ENCODE data around the gene SLC7A4. TPM values are rescaled to one million over a fixed set of nuclear protein-coding genes. Genes with fewer than 3 reads are reported as not detected.

The SLC7A4 gene
- total and polyA plus RNA-seq, 10 of the 15 experiments (the other 5 are each of a cell fraction or from before 2014, with no cell fraction given) = 0.06 to 0.25 (median 0.14) TPM; not detected in 6

GRCh38 chr22:21047035-21047661, 14.8 kb upstream of the SLC7A4 start:
- FAIRE-seq (no peak), ATAC-seq (no peak), DNase-seq (ENCODE audit: low read depth, low spot score) (no peak)
- peaks cover 10% of the 10 kb centered on the region for H3K4me1 ChIP-seq (ENCODE audit: control insufficient read depth, insufficient read depth, low read length)
- H3K9me3 ChIP-seq (replicated peaks; ENCODE audit: control insufficient read depth, insufficient read depth, low read length) = no peaks in the 10 kb centered on the region
- ChIA-PET SMC1A (ENCODE audit: uncharacterized antibody, unreplicated experiment) (no interaction called here), POLR2A (interaction anchor here (0.7 kb wide), 1 partner anchor 16 kb away, joined by 3 read pairs; no protein-coding TSS in a partner anchor), CTCF (interaction anchor here (0.6 kb wide), 1 partner anchor 1865 kb away, joined by 3 read pairs; no protein-coding TSS in a partner anchor), RAD21 (ENCODE audit: unreplicated experiment) (no interaction called here)
- no peak for TF ChIP-seq RAD21 (IDR thresholded peaks at IDR 0.05; ENCODE audit: insufficient read depth, low read depth, low read length)
- TF ChIP-seq MTA2 (IDR thresholded peaks at IDR 0.05; ENCODE audit: low read depth) = no peak
- TF ChIP-seq TCF12 (IDR thresholded peaks at IDR 0.05; ENCODE audit: low read depth, low read length) = no peak
- no peak for TF ChIP-seq ATF7 (IDR thresholded peaks at IDR 0.05; ENCODE audit: low read depth)
- TF ChIP-seq SIX5 (IDR thresholded peaks at IDR 0.05; ENCODE audit: low read depth, low read length, severe bottlenecking) = no peak
- TF ChIP-seq ZBED1 (IDR thresholded peaks at IDR 0.05; ENCODE audit: borderline replicate concordance) = no peak
- no peak for TF ChIP-seq USF1 (IDR thresholded peaks at IDR 0.05; ENCODE audit: borderline replicate concordance, extremely low read length, insufficient read depth, low read depth, low read length)
- TF ChIP-seq TCF3 (IDR thresholded peaks at IDR 0.05; ENCODE audit: borderline replicate concordance, insufficient read depth, low read depth, low read length) = no peak
- no peak for TF ChIP-seq IKZF2 (IDR thresholded peaks at IDR 0.05)
- TF ChIP-seq ETV6 (conservative IDR thresholded peaks at IDR 0.05 in 1 of 2, IDR thresholded peaks at IDR 0.05 in 1 of 2; ENCODE audit: borderline replicate concordance in 1 of 2, low read depth in 1 of 2) = no peak
- no peak for TF ChIP-seq BRCA1 (IDR thresholded peaks at IDR 0.05; ENCODE audit: low read depth, low read length)
- no peak for TF ChIP-seq NFIC (IDR thresholded peaks at IDR 0.05; ENCODE audit: low read depth, low read length)
- no peak overlapping the region for H3K4me3 ChIP-seq
- no peak overlapping the region for H3K27ac ChIP-seq (ENCODE audit: control insufficient read depth, insufficient read depth)
- H4K20me1 ChIP-seq (ENCODE audit: control insufficient read depth, insufficient read depth) = no peaks in the 10 kb centered on the region
- WGBS (ENCODE audit: insufficient coverage, insufficient replicate concordance, low lambda C conversion rate, missing lambda C conversion rate) = 49% methylated on average over 14 of the region's 14 CpGs
- in situ Hi-C loops (cut with MboI) (no loop called here), intact Hi-C loops (cut with micrococcal nuclease; ENCODE audit: unreplicated experiment) (no loop called here)
- no peak overlapping the region for H3K9ac ChIP-seq (ENCODE audit: control insufficient read depth, insufficient read depth, low read length)
- H3K27me3 ChIP-seq (replicated peaks in 1 of 2; ENCODE audit: control insufficient read depth in 2 of 2, insufficient read depth in 2 of 2, low read length in 1 of 2) = peaks cover 0 to 1% of the 10 kb centered on the region in 2 experiments; a peak in 3 of 4 replicates
- no peak overlapping the region for H2AFZ ChIP-seq (ENCODE audit: control insufficient read depth, low read depth, low read length)
- H3K4me2 ChIP-seq (ENCODE audit: control insufficient read depth, insufficient read depth) = no peak overlapping the region
- H3K79me2 ChIP-seq (ENCODE audit: control insufficient read depth, insufficient read depth, low read length) = no peaks in the 10 kb centered on the region
- no peaks in the 10 kb centered on the region for H3K36me3 ChIP-seq (ENCODE audit: control insufficient read depth in 2 of 2, insufficient read depth in 2 of 2, low read length in 1 of 2)
- no TSS peak for BruUV-seq (replicated peaks)

All from GM12878 (cell line).